Activated T-cell treated with anti-CD3 and anti-CD28 coated beads, Interleukin-2, amount 50 U/mL, for 72 hours (primary cell): ENCODE results near the gene CCNL1. TPM values are rescaled to one million over a fixed set of nuclear protein-coding genes. Genes with fewer than 3 reads are reported as not detected.

ENCODE experiments used
- ATAC-seq, 2 donors: fragments of 150-1000 bp; cut with Tn5 transposase; replicated peaks in 1 of 2; 2 replicates each; pipeline ENCODE4 v1.10.0; 2021; ENCODE audit warnings: moderate library complexity in 2 of 2, mild to moderate bottlenecking in 1 of 2
- DNase-seq, 2 donors: peaks; one replicate each; pipeline ENCODE4 v3.0.0; 2021 to 2022; ENCODE audit warnings: mixed read lengths in 1 of 2
- H3K27ac Mint-ChIP-seq: one replicate; pipeline ENCODE4 v1.8.0; 2022; ENCODE audit warnings: mild to moderate bottlenecking, moderate library complexity, mixed read lengths
- H3K27me3 Mint-ChIP-seq: one replicate; pipeline ENCODE4 v1.8.0; 2022; ENCODE audit warnings: low read depth, mixed read lengths
- H3K36me3 Mint-ChIP-seq, 2 donors: one replicate each; pipeline ENCODE4 v1.8.0; 2022; ENCODE audit warnings: mixed read lengths in 2 of 2, mild to moderate bottlenecking in 1 of 2; ENCODE audit not compliant: insufficient read depth in 2 of 2
- H3K4me1 Mint-ChIP-seq: one replicate; pipeline ENCODE4 v1.8.0; 2022; ENCODE audit warnings: low read depth, mixed read lengths
- H3K4me3 Mint-ChIP-seq, 2 donors: one replicate each; pipeline ENCODE4 v1.8.0; 2022; ENCODE audit warnings: mild to moderate bottlenecking in 2 of 2, mixed read lengths in 2 of 2, moderate library complexity in 2 of 2
- H3K9me3 Mint-ChIP-seq, 2 donors: one replicate each; pipeline ENCODE4 v1.8.0; 2022; ENCODE audit warnings: mixed read lengths in 2 of 2
- total RNA-seq, 2 donors: library from RNA; stranded (reverse); gene quantifications; one replicate each; pipeline ENCODE4 v1.2.3, GENCODE V29; 2022

Gene CCNL1
- total RNA-seq, 2 donors from 2014 or later: 248 to 315 TPM

DNA sequence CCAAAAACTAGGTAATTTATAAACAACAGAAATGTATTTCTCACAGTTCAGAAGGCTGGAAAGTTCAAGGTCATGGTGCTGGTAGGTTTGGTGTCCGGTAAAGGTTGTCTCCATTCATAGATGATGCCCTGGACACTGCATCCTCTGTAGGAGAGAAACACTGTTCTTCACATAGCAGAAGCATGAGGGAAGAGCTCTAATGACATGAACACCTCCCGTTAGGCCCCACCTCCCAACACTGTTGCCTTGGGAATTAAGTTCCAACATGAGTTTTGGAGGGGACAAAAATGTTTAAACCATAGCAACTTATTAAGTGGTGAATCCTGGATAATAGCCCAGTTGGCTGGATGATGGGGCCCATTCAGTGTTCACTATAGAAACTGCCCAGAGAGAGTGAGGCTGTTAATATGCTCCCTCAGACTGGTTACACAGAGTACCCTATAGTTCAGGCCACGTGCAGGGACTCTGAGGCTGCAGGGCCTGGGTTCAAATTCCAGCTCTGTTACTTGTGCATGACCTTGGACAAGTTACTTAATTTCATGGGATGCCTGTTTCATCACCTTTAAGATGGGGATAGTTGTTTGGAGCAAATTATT, 37.0 kb downstream of the CCNL1 start:
- ATAC-seq: no peak
- Mint-ChIP-seq H3K27me3 (no peaks in the 10 kb centered on the region), H3K4me3 (no peak overlapping the region), H3K9me3 (no peaks in the 10 kb centered on the region), H3K4me1 (peaks cover 39% of the 10 kb centered on the region), H3K36me3 (peaks cover 0 to 2% of the 10 kb centered on the region in 2 donors), H3K27ac (no peak overlapping the region)
- DNase-seq: no peak

DNA sequence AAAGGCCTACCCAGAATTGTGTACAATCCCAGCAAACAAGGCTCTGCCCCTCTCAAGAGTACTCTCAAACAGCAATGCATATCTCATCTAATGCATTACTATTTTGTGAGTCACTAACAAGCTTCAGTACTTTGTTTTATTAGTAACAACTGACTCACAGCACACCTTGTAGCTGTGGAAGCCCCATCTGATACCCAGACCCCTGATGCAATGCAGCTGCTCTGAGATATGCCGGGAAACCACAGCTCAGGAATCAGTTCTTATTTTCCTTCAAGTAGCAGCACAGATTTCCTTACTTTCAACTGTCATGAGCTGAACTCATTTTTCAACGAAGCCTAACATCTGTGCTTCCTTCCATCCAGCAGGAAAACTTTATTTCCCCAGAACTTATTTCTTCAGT, 37.8 kb downstream of the CCNL1 start:
- H3K4me1 Mint-ChIP-seq: peaks cover 31% of the 10 kb centered on the region
- H3K27me3 Mint-ChIP-seq: no peaks in the 10 kb centered on the region
- H3K27ac Mint-ChIP-seq: no peak overlapping the region
- ATAC-seq (peak; percentile 63 to 66), DNase-seq (no peak)
- H3K9me3 Mint-ChIP-seq: no peaks in the 10 kb centered on the region
- peak overlapping the region in 1 of 2 donors; percentile 21 for H3K4me3 Mint-ChIP-seq
- H3K36me3 Mint-ChIP-seq: peaks cover 0 to 2% of the 10 kb centered on the region in 2 donors

DNA sequence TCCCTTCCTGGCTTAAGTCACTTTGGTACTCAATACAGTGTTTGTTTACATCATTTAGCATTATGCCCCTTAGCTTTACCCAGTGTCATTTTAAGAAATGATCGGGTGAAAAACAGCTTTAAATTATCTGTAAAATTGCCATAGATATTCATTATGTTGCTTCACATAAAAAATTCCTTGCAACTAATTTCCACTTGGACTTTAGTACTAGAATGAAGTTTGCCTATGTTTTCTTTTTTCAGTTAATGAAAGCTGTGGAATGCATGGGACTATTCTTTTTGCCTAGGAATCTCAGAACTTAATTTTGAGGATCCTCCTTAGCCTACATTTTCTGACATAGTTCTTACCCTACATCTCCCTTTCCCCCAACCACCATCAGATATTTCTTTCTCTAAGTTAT, 38.4 kb downstream of the CCNL1 start:
- Mint-ChIP-seq H3K9me3 (no peaks in the 10 kb centered on the region), H3K4me3 (no peak overlapping the region), H3K36me3 (peaks cover 0 to 2% of the 10 kb centered on the region in 2 donors), H3K27ac (no peak overlapping the region), H3K27me3 (no peaks in the 10 kb centered on the region), H3K4me1 (peaks cover 25% of the 10 kb centered on the region)
- ATAC-seq: no peak
- DNase-seq: no peak

DNA sequence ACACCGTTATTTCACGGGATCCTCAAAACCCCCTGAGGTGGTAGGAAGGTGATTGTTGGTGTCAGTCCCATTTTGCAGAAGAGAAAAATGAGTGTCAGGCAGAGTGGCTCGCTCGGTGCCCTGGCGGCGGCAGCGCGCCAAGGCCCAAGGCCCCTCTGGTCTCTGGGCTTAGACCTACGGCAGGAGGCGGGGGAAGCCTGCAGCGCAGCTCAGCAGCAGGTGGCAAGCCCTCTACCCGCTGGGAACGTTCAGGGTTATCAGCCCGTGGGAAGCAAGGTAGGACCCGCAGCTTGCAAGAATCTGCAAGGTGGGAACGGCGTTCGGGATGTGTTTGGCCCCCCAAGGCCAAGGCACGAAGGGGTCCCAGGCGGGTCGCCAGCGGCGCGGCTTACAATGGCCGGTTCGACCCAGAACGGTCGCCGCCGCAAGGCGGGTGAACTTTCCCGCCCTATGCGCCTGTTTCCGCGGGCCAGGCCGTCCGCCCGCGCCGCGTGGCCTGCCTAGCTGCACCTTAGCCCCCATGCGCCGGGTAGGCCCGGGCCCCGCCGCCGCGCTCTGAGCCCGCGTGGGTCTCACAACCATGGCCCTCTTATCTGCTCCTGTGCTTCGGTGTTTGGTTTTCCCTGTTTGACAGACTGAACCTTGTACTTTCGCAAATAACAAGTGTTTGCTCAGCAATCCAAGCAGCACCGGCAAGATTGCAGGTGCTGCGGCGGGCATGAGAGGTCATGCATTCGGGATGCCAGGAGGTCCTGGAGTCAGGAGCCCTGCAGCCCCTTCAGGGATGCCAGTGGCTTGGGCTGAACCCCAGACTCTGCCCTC, 39.7 kb downstream of the CCNL1 start:
- DNase-seq: no peak
- Mint-ChIP-seq H3K27me3 (no peaks in the 10 kb centered on the region), H3K27ac (no peak overlapping the region), H3K4me3 (peak overlapping the region in 1 of 2 donors; percentile 37), H3K4me1 (peaks cover 24% of the 10 kb centered on the region), H3K9me3 (no peaks in the 10 kb centered on the region), H3K36me3 (peaks cover 0 to 2% of the 10 kb centered on the region in 2 donors)
- no peak for ATAC-seq

DNA sequence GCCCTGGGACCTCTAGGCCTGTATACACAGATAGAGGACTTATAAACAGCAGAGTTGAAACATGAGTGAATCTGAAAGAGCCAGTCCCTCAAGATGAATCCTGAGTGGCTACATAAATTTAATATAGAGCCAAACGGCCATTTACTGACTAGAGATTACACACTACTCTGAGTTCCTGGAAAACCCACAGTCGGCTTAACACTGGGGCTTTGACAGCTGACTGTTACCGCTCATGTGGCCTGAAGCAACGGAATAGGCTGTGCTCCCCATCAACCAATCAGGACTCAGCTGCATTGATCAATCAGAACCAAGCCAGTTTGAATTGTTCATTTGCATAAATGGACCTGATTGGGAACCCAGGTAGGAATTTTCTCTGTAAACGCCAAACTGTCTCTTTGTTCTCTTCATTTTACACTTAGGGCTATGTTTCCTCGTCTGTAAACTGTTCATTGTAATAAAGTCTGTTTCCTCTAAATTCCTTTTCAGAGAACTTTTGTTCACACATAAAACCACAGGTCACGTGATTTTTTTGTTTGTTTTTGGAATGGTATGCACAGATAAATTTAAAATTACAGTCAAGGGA, 40.5 kb downstream of the CCNL1 start:
- Mint-ChIP-seq H3K27ac (no peak overlapping the region), H3K9me3 (no peaks in the 10 kb centered on the region), H3K27me3 (no peaks in the 10 kb centered on the region), H3K36me3 (peaks cover 0 to 2% of the 10 kb centered on the region in 2 donors), H3K4me3 (peak overlapping the region in 1 of 2 donors; percentile 37), H3K4me1 (peaks cover 16% of the 10 kb centered on the region)
- ATAC-seq: peak; percentile 93 to 94
- peak; percentile 47 to 59 for DNase-seq

DNA sequence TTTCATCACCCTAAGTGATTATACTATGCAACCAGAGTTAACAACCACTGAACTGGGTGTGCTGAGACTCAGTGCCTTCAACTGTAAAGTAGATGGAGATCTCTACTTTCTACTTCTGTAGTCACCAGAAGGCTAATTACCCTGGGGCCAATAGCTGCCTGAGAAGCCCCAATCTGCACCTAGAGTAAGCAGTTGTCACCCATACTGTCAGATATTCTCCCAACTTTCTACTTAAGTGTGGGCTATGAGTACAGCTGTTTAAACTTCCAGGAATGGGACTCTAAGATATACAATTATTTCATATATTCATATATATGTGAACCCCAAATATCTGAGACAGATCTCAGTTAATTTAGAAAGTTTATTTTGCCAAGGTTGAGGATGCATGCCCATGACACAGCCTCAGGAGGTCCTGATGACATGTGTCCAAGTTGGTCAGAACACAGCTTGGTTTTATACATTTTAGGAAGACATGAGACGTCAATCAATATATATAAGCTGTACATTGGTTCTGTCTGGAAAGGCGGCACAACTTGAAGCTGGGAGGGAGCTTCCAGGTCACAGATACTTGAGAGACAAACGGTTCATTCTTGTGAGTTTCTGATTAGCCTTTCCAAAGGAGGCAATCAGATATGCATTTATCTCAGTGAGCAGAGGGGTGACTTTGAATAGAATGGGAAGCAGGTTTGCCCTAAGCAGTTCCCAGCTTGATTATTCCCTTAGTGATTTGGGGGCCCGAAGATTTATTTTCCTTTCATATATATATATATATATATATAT, 41.9 kb downstream of the CCNL1 start:
- DNase-seq (no peak), ATAC-seq (no peak)
- peaks cover 0 to 2% of the 10 kb centered on the region in 2 donors for H3K36me3 Mint-ChIP-seq
- peaks cover 15% of the 10 kb centered on the region for H3K4me1 Mint-ChIP-seq
- H3K4me3 Mint-ChIP-seq: no peak overlapping the region
- no peaks in the 10 kb centered on the region for H3K27me3 Mint-ChIP-seq
- no peak overlapping the region for H3K27ac Mint-ChIP-seq
- H3K9me3 Mint-ChIP-seq: no peaks in the 10 kb centered on the region

DNA sequence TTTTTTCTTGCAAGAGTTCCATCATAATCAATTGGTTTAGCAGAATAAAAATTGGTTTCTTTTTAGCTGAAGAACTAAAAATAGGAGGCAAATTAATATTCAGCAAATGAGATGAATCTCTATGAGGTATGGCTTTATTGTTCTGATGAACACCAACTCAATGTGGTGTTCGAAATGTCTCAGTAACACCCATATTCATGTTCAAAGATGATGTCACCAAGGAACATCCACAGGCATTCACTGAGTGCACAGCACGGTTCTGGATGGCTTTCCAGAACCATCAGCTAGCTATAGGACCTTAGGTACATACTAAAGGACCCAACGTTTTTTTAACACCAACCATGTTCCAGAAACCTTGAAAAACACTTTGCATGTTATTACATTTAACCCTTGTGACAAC, 42.7 kb downstream of the CCNL1 start:
- Mint-ChIP-seq H3K4me1 (peaks cover 14% of the 10 kb centered on the region), H3K9me3 (no peaks in the 10 kb centered on the region), H3K27ac (no peak overlapping the region), H3K27me3 (no peaks in the 10 kb centered on the region), H3K4me3 (no peak overlapping the region), H3K36me3 (peaks cover 0 to 2% of the 10 kb centered on the region in 2 donors)
- no peak for ATAC-seq
- no peak for DNase-seq

DNA sequence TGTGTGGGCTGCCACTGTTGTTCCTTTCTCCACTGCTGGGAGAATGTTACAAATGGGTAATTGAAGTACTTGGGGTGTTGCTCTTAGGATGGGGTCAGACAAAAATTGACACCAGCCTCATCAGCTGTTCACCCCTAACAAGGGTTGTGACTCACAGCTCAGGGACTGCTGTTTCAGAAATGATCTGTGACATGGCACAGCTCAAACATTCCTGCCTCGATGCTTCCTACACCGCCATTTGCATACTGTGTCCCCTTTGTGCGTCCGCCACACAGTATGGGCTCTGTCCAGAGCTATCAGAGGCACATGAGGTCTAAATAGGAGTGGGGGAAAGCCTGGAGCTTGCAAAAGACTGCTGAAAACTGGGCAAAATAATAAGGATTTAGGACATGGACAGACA, 43.9 kb downstream of the CCNL1 start:
- H3K27me3 Mint-ChIP-seq: no peaks in the 10 kb centered on the region
- peaks cover 12% of the 10 kb centered on the region for H3K4me1 Mint-ChIP-seq
- H3K9me3 Mint-ChIP-seq: no peaks in the 10 kb centered on the region
- H3K27ac Mint-ChIP-seq: no peak overlapping the region
- DNase-seq: no peak
- peaks cover 0 to 2% of the 10 kb centered on the region in 2 donors for H3K36me3 Mint-ChIP-seq
- no peak overlapping the region for H3K4me3 Mint-ChIP-seq
- ATAC-seq: no peak

DNA sequence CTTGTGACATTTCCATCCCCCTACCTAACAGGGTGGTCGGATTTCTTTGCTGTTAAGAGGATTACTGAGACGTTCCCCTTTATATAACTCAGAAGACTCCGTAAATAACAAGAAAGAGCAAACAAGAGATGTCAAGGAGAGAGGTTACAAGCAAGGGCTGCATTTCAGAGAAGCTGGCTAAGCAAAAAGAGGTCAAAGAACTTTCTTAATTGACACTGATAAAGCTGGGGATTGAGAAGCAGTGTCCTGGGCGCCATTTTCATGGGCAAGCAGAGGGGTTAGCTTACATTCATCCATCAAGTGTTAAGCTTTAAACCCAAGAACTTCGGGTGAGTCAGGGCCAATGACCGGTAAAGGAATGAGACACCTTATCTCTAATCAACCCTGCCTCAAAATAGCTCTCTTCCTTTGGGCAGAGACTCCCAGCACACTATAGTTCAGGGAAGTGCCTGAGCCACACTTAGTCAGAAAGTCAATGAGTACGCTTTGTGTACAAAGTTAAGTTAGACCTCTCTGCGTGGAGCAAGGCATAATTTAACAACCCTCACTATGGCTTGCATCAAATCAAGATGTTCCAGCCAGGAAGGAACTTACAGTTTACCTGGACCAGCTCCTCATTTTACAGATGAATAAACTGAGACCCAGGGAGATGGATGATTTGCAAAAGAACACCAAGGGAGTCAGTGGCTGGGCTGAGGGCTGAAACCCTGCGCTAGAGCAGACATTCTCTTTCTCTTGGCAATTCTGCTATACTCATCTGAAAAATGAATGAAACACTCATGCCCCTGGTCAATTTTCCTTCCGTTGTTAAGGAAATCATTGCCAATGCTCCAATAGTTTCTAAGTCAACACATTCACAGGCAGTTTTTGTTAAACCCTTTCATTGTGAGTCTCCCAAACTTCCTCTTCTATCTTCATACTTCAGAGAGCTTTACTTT, 44.6 kb downstream of the CCNL1 start:
- no peak for ATAC-seq
- H3K36me3 Mint-ChIP-seq: peaks cover 0 to 2% of the 10 kb centered on the region in 2 donors

DNA sequence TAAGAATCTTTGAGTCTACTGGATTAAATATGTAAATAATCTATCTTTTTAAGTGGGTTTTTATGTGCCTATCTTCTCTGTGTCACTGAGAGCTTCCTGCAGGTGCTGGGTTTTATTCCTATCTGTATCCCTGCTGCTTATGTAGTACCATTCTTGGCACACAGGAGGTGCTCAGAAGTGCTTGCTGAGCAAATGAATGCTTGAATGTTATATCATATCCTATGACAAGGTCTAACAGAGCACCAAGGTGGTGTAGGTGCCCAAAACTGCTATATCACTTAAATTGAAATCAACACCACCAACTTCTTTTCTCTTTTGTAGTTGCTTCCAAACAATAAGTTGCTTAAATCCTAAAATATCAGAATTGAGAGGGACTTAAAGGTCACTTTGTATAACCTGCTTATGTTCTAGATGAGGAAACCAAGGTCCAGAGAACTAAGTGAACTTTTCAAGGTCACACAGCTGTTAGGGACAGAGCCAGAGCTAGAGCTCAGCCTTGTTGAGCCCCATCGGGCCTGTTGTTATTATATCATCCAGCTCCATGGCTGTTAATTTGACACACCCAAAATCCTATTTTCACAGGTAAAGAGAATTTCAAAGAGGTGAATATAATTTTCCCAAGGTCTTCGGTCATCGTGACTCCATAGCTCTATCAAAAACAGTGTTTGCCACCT, 46.0 kb downstream of the CCNL1 start:
- Mint-ChIP-seq H3K4me3 (no peak overlapping the region), H3K36me3 (no peaks in the 10 kb centered on the region), H3K27me3 (no peaks in the 10 kb centered on the region), H3K27ac (no peak overlapping the region), H3K9me3 (no peaks in the 10 kb centered on the region), H3K4me1 (peaks cover 12% of the 10 kb centered on the region)
- no peak for DNase-seq
- peak in 1 of 2 donors; percentile 57 for ATAC-seq

More for the DNA sequence above, 44.6 kb downstream of the CCNL1 start:
- no peak overlapping the region for H3K4me3 Mint-ChIP-seq
- H3K27me3 Mint-ChIP-seq: no peaks in the 10 kb centered on the region
- no peaks in the 10 kb centered on the region for H3K9me3 Mint-ChIP-seq
- H3K27ac Mint-ChIP-seq: no peak overlapping the region
- peaks cover 12% of the 10 kb centered on the region for H3K4me1 Mint-ChIP-seq
- DNase-seq: no peak

DNA sequence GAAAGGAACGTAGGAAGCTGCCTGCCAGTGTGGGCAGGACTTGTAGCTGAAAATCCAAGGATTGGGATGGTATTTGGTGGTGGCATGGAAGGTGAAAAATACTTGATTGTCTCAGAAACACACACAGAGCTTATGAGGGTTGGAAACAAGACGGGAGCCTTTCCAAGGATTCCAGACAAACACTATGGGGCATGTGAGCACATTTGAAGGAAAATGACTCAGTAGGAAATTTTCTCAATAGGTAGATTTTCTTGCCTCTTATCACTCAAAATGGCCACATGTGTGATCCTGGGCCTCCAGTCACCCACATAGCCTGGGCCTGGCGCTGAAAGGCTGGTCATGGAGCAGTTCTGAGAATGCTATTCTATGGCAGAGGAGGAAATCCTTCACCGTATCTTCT, 47.4 kb downstream of the CCNL1 start:
- Mint-ChIP-seq H3K27me3 (no peaks in the 10 kb centered on the region), H3K36me3 (no peaks in the 10 kb centered on the region), H3K9me3 (no peaks in the 10 kb centered on the region), H3K4me1 (peaks cover 12% of the 10 kb centered on the region), H3K27ac (no peak overlapping the region), H3K4me3 (no peak overlapping the region)
- ATAC-seq (no peak), DNase-seq (no peak)

DNA sequence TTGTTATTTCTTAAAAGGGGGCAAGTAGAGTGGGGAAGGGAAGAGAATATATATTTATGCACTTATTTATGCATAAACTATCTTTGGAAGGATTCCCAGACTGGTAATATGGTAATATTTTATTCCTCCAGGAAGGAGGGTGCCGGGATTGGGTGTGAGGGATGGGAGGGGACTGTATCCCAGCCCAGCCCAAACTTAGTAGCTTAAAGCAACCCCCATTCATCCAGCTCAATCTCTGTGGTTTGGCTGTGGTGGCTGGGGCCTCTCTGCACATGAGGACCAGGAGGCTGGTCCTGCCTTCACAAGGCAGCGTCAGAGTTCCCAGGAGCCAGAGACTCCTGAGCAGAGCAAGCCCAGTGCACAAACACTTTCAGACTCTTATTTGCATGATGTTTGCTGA, 48.4 kb downstream of the CCNL1 start:
- no peak overlapping the region for H3K27ac Mint-ChIP-seq
- H3K9me3 Mint-ChIP-seq: no peaks in the 10 kb centered on the region
- no peaks in the 10 kb centered on the region for H3K27me3 Mint-ChIP-seq
- no peak overlapping the region for H3K4me3 Mint-ChIP-seq
- no peaks in the 10 kb centered on the region for H3K36me3 Mint-ChIP-seq
- DNase-seq (no peak), ATAC-seq (no peak)
- peaks cover 12% of the 10 kb centered on the region for H3K4me1 Mint-ChIP-seq
